HT1080 (cell line): ENCODE data around the gene PTPRN2. TPM values are rescaled to one million over a fixed set of nuclear protein-coding genes. Genes with fewer than 3 reads are reported as not detected.

Experiments used
- DNase-seq: peaks from one replicate; pipeline ENCODE4 v3.0.0-alpha.2; 2015; ENCODE audit warnings: low read depth
- total RNA-seq: library from RNA; depleted of rRNA; stranded (reverse); fragments of >200 nt; shearing (Covaris generic); gene quantifications from 2 replicates; pipeline ENCODE4 v1.2.3, GENCODE V29; 2014

Gene PTPRN2
- total RNA-seq, 1 experiment from 2014 or later, result 0.31 TPM

DNA sequence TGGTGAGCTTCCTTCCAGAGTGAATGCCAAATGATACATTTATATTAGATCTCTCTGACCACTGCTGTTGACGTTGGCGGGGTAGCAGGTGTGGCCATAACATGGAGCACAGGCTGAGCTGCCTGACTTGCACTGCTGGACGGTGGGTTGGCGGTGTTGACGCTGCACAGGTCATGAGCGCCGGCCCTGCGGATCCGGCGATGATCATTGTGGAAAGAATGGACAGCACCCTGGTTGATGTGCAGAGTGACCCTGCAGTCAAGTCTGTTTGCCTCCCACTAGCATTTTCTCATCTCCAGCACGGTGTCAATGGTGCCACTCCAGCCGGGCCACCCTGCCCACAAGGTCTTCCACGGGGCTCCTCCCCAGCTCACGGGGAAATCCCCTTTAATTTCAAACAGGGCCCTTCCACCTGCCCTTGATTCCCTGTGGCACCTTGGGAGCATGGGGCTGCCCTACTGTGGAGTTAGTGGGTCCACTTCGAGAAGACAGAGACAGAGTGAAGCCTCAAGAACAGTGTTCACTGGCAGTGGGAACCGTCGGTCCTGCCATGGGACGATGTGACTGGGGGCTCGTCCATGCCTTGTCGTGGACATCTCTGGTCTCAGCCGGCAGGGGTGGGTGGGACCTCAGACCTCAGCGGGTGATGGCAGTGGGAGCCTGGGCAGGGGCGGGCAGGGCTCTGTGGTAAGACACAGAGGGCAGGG, 613.5 kb downstream of the PTPRN2 start:
- DNase-seq, result no peak

DNA sequence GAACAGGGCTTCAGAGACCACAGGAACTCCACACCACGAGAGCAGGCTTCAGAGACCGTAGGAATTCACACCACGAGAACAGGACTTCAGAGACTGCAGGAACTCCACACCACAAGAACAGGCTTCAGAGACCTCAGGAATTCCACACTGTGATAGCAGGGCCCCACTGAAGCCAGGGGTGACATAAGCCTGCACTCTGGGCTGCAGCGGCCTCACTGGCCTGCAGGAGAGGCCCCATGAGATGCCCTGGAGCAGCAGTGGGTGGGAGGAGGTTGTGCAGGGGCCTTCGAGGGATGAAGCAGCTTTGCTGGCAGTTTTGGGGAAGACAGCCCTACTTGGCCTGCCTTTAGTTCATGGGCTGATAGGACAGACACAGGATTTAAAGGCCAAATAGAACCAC, 614.7 kb downstream of the PTPRN2 start:
- DNase-seq, result no peak

DNA sequence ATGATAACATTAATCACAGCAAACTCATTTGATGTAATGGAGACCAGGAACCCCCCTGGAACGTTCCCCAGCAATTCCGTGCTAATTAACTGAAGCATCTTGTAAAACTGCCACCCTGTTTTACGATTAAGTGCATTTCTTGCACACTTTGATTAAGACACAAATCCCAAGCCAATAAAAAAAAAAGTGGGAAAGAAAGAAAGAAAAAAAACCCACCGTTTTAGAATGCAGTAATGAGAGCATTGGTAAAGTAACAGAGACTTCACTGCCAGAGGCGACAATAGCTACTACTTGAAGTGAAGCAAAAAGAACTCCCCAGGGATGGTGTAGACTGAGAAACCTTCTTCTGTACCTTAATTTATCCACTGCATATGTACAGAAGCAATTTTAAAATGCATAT, 616.1 kb downstream of the PTPRN2 start:
- DNase-seq, result no peak

DNA sequence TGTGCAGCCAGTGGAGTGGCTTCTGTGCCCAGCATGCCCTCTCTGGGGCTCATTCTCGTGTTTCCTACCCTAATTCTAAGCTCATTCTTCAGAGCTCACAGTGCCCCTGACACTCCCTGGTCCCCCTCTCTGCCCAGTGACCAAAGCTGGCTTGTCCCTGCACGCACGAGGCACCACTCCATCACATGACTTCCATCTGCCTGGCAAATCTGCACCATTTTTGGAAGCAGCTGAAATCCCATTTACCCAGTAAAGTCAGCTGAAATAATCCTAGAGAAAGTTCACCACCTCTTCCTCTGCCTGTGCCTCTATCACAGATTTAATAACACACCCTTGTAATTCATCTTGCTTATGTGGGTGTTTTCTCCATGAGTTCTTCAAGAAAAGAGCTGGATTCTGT, 616.9 kb downstream of the PTPRN2 start:
- DNase-seq, result no peak

DNA sequence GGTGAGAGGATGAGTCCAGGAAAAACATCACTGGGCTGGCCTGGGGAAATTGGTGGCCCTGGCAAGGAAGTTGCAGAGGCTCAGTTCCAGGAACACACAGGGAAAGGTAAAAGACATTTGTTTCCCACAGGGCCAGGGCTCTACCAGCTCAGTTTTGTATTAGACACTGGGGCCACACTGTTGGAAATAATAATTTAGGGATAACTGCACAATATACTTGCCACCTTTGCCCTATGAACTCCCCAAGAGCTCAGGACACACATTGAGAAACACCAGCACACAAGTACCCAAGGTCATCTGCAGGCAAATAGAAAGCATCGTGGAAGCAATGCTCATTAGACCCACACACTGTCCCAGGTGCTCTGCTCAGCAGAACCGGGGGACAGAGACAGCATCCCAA, 617.6 kb downstream of the PTPRN2 start:
- no peak for DNase-seq

DNA sequence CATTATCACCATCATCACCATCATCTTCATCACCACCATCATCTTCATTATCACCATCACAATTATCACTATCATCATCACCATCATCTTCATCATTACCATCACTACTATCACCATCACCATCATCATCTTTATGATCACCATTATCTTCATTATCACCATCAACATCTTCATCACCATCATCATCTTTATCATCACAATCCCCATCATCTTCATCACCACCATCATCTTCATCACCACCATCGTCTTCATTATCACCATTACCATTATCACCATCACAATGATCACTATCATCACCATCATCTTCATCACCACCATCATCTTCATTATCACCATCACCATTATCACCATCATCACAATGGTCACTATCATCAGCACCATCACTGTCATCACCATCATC, 621.1 kb downstream of the PTPRN2 start:
- DNase-seq, result no peak

DNA sequence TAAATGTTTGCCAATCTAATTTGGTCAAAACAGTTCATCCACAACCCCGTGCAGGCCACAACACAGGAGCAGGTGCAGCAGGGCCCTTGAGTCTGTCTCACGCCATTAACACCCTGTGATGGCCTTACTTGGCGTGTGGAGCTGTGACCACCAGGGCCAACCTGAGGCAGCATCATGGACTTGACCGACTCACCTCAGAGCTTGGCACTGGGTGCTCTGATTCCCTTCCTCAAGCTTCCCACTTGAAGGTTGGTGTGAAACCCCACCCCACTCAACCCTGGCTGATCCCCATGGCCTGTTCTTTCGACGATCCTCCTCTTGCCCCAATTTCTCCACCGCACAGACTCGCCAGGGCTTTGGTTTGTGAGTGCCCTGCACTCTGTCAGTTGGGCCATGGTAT, 623.1 kb downstream of the PTPRN2 start:
- DNase-seq, result no peak

DNA sequence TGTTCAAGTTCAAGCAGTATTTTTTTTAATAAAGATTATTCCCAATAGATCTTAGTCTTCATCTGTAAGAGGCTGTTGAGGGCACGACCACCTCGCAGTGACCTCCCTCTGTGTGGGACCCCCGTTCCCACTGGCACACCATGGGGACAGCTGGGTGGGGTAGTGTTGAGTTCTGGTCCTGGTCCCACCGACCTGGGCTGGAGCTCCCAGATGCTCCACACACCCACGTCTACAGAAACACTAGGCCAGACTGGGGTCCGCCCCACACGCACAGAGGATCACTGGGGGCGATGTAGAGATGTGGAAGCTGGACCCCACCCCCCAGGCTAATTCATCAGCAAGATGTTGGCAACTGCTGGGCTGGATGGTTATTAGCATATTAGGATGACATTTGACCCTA, 623.6 kb downstream of the PTPRN2 start:
- DNase-seq, result no peak

DNA sequence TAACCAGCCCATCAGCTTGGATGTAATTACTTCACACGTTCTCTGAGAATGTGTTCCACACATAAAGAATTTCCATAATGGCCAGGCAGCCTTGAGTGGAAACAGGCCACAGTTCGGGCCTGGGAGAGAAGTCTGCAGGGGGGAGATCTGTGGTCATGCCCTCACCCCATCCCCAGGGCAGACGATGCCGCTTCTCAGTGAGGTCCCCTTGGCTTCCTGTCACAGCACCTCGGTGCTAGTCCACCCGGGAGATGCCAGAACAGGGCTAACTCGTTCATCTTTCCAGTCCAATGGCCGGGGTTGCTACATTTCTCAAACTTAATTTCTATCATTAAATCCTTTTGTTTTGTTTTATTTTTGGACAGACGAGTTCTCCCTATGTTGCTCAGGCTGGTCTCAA, 624.1 kb downstream of the PTPRN2 start:
- DNase-seq, result no peak

DNA sequence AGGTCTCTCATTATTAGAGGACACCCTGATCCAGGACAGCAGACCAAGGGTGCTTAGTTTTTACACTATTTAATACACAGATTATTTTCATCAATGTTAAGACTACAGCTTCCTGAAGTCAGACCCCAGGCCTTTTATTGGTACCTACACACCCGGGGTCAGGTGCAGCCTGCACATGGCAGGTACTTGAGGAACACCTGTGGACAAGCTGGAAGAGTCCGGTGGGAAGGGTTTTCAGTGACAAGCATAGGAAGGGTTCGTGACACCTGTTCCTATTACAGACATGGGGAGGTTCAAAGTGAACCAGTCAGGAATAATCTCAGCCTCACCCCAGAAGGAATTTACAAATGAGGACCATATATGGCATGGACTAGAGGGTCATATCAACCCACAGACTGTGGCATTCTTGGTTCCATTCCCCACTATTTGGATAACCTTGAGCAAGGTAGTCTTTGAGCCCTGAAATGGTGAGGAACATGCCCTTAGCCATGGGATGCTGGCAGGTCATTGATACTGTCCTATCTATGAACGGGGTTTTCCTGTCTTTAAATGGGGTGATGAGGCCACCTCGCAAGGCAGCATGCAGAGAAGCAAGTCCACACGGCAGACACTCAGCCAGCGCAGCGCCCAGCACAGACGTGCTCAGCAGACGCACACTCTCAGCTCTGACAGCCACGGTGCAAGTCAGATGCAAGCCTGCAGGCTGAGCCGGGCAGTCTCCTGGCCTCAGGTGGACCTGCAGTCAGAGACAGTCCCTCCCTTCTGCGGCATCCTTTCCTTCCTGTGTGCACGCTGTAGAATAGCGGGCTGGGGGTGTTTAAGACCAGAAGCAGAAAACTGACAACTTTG, 624.9 kb downstream of the PTPRN2 start:
- DNase-seq, result no peak

DNA sequence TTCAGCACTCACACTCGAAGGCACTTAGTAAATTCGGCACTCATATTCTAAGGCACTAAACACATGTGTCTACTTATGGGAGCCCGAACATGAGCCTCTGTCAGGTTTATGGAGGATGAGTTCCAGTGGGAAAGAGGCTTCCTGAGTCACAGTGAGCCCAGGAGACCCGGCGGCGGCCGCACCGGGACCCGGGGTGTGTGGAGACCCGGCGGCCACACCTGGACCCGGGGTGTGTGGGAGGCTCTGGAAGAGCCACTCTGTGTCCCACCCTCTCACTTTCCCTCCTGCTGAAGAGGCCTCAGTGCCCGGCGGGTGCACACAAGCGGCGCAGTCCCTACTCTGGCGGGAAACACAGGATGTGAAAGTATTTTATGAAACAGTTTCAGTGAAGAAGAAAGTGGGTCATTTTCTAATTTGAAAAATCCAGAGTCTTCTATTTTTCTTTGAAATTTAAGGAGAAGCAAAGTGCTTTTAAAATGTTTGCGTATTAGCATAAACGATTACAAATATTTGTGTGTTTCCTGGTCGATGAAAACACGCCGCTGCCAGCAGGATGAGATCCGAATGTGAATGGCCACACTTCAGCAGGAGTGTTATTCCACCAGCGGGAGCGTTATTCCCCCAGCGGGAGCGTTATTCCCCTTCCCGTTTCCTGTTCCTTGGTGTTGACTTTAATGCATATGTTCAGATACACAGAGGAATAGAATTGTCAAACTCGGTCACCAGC, 625.7 kb downstream of the PTPRN2 start:
- no peak for DNase-seq

DNA sequence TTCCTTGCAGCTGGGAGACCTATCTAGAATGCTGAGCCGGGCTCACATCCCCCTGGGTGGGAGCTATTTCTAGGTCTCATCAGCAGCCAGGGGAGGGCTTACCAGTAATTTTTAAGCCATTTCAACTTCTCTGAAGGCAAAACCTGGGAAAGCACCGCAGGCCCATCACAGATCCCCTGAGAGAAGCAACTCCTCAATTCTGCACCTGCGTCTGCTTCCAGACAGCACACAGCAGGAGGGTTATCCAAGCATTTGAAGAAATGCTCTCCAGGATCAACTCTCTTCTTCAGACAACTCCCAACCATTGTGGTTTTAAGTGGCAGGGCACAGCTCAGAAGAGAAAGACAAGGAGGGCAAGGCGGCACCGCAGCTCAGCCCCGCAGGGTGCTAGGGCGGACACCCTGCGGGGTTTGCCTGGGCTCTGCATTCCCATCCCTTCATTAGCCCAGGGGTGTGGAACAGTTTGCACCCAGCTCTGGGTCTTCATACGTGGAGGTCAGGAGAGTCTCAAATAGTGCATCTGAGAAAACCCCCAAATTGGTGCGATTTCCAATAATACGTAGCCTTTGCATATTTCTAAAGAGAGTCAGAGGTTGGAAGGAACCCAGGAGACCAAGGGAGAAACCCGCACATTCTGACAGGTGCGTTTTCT, 632.1 kb downstream of the PTPRN2 start:
- no peak for DNase-seq

DNA sequence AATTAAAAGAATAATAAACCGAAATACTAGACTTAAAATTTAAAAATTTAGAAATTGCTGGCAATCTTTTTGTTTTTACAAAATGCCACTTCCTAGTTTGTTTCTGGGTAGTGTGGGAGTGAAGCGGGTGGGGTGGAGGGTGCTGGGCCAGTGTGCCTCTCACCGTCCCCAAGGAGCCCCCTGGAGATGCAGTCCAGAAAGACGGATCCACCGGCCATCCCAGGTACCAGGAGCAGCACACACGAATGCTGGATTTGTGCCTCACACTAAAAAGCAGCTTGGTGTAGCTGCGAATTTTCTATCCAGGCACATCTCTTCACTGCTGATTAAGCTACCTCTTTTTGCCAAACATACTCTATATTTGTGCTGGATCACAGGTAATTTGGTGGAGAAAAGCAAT, 632.7 kb downstream of the PTPRN2 start:
- no peak for DNase-seq

DNA sequence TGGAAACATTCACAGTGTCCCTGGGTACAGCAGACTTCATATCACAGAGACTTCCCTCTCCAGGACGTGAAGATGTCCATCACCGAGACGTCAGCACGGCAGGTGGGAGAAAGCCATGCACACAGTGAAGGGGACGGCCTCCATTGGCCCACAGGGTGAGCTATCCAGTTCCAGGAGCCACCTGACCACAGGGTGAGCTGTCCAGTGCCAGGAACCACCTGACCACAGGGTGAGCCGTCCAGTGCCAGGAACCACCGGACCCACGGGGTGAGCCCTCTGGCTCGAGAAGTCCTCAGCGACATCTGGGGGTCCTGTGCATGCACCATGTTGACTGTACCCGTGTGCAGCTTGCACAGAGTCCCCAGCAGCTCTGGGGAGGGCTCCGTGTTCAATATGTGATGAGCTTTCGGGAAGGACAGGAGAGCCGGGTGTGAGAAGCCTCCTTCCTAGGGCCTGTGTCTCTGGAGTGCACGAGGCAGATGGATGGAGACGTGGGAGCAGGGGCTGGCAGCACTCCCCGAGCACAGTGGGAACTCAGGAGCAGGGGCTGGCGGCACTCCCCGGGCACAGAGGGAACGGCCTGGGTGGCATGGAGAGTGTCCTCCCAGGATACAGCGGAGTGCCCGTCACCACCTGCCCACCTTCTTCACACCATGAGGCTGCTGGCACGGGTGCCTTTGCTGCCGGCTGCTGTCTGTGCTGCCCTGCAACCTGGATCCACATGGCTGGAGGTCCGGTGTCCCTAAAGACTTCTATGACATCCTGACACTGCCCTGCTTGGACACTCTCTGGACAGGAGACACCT, 634.6 kb downstream of the PTPRN2 start:
- DNase-seq, result no peak

DNA sequence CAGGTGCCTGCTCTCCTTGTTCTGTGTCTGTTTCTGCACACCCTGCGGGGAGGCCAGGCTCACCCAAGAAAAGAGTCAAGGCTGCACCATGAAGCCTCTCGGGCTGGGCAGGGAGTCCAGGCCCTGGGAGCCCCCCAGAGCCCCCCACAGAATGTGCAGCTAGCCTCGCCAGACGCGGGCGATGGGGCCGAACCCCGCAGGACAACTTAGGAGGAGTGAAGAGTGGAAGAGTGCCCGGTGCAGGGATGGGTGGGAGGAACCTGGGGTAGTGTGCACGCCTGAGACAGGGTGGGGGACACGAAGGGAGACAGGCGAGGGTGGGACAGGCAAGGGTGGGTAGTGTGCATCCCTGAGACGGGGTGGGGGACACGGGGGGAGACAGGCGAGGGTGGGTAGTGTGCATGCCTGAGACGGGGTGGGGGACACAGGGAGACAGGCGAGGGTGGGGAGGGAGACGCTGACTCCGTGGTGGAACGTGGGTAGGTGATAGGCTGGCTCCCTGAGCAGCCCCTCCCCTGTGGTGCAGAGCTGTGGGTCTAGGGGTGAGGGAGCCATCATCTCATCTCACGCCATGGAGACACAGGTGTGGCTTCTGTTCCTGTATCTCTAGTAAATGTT, 635.5 kb downstream of the PTPRN2 start:
- no peak for DNase-seq

DNA sequence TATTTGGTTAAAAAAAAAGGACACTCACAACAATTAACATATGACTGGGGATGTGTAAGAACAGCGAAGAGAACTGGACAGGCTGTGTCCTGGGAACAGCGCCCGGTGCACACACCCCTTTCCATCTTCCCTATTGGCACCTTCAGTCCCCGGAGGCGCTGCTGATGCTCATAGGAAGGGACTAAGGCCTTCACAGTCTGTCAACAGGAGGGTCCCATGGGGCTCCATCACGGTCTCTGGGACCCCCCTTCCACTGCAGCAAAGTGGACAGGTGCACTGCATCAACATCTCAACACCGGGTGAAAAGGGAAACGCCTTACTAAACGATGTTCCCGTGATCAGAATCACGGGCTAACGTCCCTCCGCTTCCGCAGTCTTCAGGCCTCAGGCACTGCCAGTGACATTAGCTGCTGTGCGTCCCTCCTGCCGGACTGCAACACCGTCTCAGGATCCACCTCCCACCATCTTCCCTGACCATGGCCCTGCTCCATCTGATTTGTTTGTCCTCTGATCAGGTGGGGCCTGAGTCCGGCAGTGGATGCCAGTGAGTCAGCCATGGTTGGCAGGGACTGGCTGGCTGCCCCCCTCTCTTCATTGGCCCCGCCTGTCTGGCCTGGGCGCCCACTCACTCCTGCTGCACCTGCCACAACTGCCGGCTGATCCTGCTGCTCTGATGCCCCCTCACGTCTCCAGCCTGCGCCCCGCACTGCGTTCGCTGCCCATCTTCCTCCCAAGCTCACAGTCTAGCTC, 636.1 kb downstream of the PTPRN2 start:
- DNase-seq, result no peak

DNA sequence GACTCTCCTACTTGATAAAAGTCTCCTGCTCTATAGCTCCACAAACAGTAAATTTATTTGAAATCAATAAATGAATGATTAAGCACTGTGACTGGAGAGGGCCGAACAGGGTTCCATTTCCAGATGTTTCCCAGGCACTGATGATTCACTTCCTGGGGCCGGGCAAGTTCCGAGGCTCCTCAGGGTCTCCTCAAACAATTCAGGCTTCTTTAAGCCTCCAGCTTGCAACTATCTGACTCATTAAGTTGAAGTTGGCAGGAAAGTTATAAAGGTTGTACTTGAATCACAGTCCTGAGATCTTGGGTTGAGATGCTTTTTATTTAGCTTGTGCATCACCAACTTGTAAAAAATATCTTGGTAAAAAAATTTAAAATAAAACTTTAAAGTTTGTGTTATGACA, 637.9 kb downstream of the PTPRN2 start:
- peak; percentile 73 for DNase-seq

DNA sequence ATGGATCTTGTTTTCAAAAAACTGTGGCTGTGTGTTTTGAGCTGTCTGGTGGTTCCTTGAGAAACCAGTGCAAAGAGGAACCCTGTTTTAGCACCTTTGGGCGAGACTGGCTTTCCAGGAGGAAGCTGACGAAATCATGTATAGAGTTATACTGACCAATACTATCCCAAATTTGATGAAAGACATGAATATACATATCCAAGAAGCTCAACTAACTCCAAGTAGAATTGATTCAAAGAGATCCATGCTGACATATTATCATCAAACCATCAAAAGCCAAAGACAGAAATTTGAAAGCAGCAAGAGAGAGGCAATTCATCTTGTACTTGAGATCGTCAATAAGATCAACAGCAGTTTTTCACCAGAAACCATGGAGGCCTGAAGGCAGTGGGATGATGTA, 640.1 kb downstream of the PTPRN2 start:
- no peak for DNase-seq

DNA sequence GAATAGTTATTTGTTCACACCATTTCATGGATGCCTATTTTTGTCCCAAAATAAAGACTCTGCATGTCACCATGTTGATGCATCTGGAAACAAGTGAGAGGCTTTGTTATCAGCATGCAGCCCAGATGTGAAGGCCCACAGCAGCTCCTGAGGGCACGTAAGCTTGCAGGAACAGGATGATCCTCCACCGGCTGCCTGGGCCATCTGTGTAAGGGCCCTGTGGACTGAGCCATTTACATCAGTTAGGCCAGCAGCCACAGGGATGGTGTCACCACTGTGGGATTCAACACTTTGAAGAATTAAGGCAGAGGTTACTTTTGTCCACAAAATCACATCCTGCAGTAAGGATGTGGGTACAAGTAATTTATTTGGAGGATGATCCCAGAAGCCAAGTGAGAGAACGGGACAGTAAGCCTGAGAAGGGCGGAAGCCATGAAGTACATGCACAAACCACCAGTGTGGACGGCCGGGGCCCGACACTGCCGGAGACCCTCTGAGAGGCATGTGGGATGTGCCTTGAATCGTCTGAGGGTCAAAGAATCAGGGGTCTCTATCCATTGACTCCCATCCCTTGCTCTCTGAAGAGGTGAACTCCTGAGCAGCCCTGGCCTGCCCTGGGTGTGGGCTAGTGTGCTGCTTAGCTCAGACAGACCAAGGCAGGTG, 641.1 kb downstream of the PTPRN2 start:
- DNase-seq, result no peak
